Activated T-helper 17 cell treated with anti-CD3 and anti-CD28 coated beads, Interleukin-2, amount 50 U/mL, for 72 hours (primary cell): ENCODE data around the gene EXOSC5. TPM values are rescaled to one million over a fixed set of nuclear protein-coding genes. Genes with fewer than 3 reads are reported as not detected.
"Not testable (repeated sequence)": the region's sequence is repeated elsewhere in the genome, so short reads cannot be mapped to it uniquely, and the experiment has no call there.

ENCODE experiments used
- ATAC-seq: fragments of 150-1000 bp; cut with Tn5 transposase; replicated peaks from 2 replicates; pipeline ENCODE4 v1.10.0; 2021; ENCODE audit warnings: mild to moderate bottlenecking, moderate library complexity
- H3K27ac Mint-ChIP-seq: one replicate; pipeline ENCODE4 v1.8.0; 2022; ENCODE audit warnings: mixed read lengths
- H3K27me3 Mint-ChIP-seq: one replicate; pipeline ENCODE4 v1.8.0; 2022; ENCODE audit warnings: mixed read lengths
- H3K36me3 Mint-ChIP-seq: one replicate; pipeline ENCODE4 v1.8.0; 2022; ENCODE audit warnings: low read depth, mild to moderate bottlenecking, mixed read lengths
- H3K4me1 Mint-ChIP-seq: one replicate; pipeline ENCODE4 v1.8.0; 2022; ENCODE audit warnings: mixed read lengths
- H3K4me3 Mint-ChIP-seq: one replicate; pipeline ENCODE4 v1.8.0; 2022; ENCODE audit warnings: mild to moderate bottlenecking, mixed read lengths
- H3K9me3 Mint-ChIP-seq: one replicate; pipeline ENCODE4 v1.8.0; 2022; ENCODE audit warnings: mixed read lengths
- total RNA-seq, 2 donors: library from RNA; stranded (reverse); gene quantifications; one replicate each; pipeline ENCODE4 v1.2.3, GENCODE V29; 2022

Gene EXOSC5
- total RNA-seq, 2 donors from 2014 or later: 33.0 to 58.7 TPM

- Mint-ChIP-seq H3K4me3 (no peak overlapping the region), H3K27me3 (no peaks in the 10 kb centered on the region), H3K27ac (no peak overlapping the region), H3K9me3 (no peaks in the 10 kb centered on the region), H3K4me1 (no peaks in the 10 kb centered on the region), H3K36me3 (peaks cover 74% of the 10 kb centered on the region)
- no peak for ATAC-seq
Measured at GRCh38 chr19:41420101-41420880, 23.1 kb upstream of the EXOSC5 start.

- Mint-ChIP-seq H3K4me1 (no peaks in the 10 kb centered on the region), H3K36me3 (peaks cover 88% of the 10 kb centered on the region), H3K9me3 (no peaks in the 10 kb centered on the region), H3K27ac (no peak overlapping the region), H3K27me3 (no peaks in the 10 kb centered on the region), H3K4me3 (no peak overlapping the region)
- ATAC-seq: no peak
Measured at GRCh38 chr19:41416194-41416674, 19.1 kb upstream of the EXOSC5 start.

- no peak overlapping the region for H3K27ac Mint-ChIP-seq
- no peaks in the 10 kb centered on the region for H3K9me3 Mint-ChIP-seq
- no peaks in the 10 kb centered on the region for H3K4me1 Mint-ChIP-seq
- no peaks in the 10 kb centered on the region for H3K27me3 Mint-ChIP-seq
- peaks cover 85% of the 10 kb centered on the region for H3K36me3 Mint-ChIP-seq
- ATAC-seq: no peak
- no peak overlapping the region for H3K4me3 Mint-ChIP-seq
Measured at GRCh38 chr19:41415154-41415571, 18.0 kb upstream of the EXOSC5 start.

GRCh38 chr19:41414461-41414860, 17.3 kb upstream of the EXOSC5 start:
- no peak overlapping the region for H3K4me3 Mint-ChIP-seq
- H3K27me3 Mint-ChIP-seq: no peaks in the 10 kb centered on the region
- H3K9me3 Mint-ChIP-seq: no peaks in the 10 kb centered on the region
- no peak for ATAC-seq
- peaks cover 1% of the 10 kb centered on the region for H3K4me1 Mint-ChIP-seq
- no peak overlapping the region for H3K27ac Mint-ChIP-seq
- H3K36me3 Mint-ChIP-seq: peaks cover 83% of the 10 kb centered on the region

GRCh38 chr19:41413947-41414346, 16.8 kb upstream of the EXOSC5 start:
- no peak for ATAC-seq
- no peak overlapping the region for H3K27ac Mint-ChIP-seq
- H3K4me1 Mint-ChIP-seq: peaks cover 6% of the 10 kb centered on the region
- peaks cover 77% of the 10 kb centered on the region for H3K36me3 Mint-ChIP-seq
- no peak overlapping the region for H3K4me3 Mint-ChIP-seq
- H3K27me3 Mint-ChIP-seq: no peaks in the 10 kb centered on the region
- no peaks in the 10 kb centered on the region for H3K9me3 Mint-ChIP-seq

- H3K9me3 Mint-ChIP-seq: no peaks in the 10 kb centered on the region
- no peak for ATAC-seq
- no peak overlapping the region for H3K27ac Mint-ChIP-seq
- H3K27me3 Mint-ChIP-seq: no peaks in the 10 kb centered on the region
- no peak overlapping the region for H3K4me3 Mint-ChIP-seq
- peaks cover 8% of the 10 kb centered on the region for H3K4me1 Mint-ChIP-seq
- H3K36me3 Mint-ChIP-seq: peaks cover 68% of the 10 kb centered on the region
Measured at GRCh38 chr19:41412953-41413352, 15.8 kb upstream of the EXOSC5 start.

GRCh38 chr19:41411968-41412265, 14.8 kb upstream of the EXOSC5 start:
- H3K27ac Mint-ChIP-seq: no peak overlapping the region
- H3K36me3 Mint-ChIP-seq: peaks cover 58% of the 10 kb centered on the region
- no peak for ATAC-seq
- no peaks in the 10 kb centered on the region for H3K9me3 Mint-ChIP-seq
- H3K4me3 Mint-ChIP-seq: no peak overlapping the region
- H3K27me3 Mint-ChIP-seq: no peaks in the 10 kb centered on the region
- peaks cover 8% of the 10 kb centered on the region for H3K4me1 Mint-ChIP-seq

GRCh38 chr19:41411100-41411967, 14.2 kb upstream of the EXOSC5 start:
- H3K4me1 Mint-ChIP-seq: peaks cover 8% of the 10 kb centered on the region
- H3K27ac Mint-ChIP-seq: no peak overlapping the region
- ATAC-seq: no peak
- H3K9me3 Mint-ChIP-seq: no peaks in the 10 kb centered on the region
- peaks cover 55% of the 10 kb centered on the region for H3K36me3 Mint-ChIP-seq
- H3K27me3 Mint-ChIP-seq: no peaks in the 10 kb centered on the region
- no peak overlapping the region for H3K4me3 Mint-ChIP-seq

- Mint-ChIP-seq H3K4me1 (peaks cover 8% of the 10 kb centered on the region), H3K4me3 (no peak overlapping the region), H3K27me3 (no peaks in the 10 kb centered on the region), H3K27ac (no peak overlapping the region), H3K36me3 (peaks cover 47% of the 10 kb centered on the region), H3K9me3 (no peaks in the 10 kb centered on the region)
- ATAC-seq: no peak
Measured at GRCh38 chr19:41410336-41411054, 13.3 kb upstream of the EXOSC5 start.

- Mint-ChIP-seq H3K4me1 (peaks cover 8% of the 10 kb centered on the region), H3K27me3 (no peaks in the 10 kb centered on the region), H3K9me3 (no peaks in the 10 kb centered on the region), H3K4me3 (no peak overlapping the region), H3K27ac (no peak overlapping the region), H3K36me3 (peaks cover 35% of the 10 kb centered on the region)
- ATAC-seq: no peak
Measured at GRCh38 chr19:41409288-41409687, 12.1 kb upstream of the EXOSC5 start.

- not testable (repeated sequence) for H3K9me3 Mint-ChIP-seq, H3K4me3 Mint-ChIP-seq, ATAC-seq, H3K27ac Mint-ChIP-seq, H3K27me3 Mint-ChIP-seq, H3K4me1 Mint-ChIP-seq
- peaks cover 30% of the 10 kb centered on the region for H3K36me3 Mint-ChIP-seq
Measured at GRCh38 chr19:41408846-41409245, 11.7 kb upstream of the EXOSC5 start.

- Mint-ChIP-seq H3K27ac (no peak overlapping the region), H3K36me3 (peaks cover 25% of the 10 kb centered on the region), H3K9me3 (no peaks in the 10 kb centered on the region), H3K4me3 (no peak overlapping the region), H3K27me3 (no peaks in the 10 kb centered on the region), H3K4me1 (peaks cover 8% of the 10 kb centered on the region)
- no peak for ATAC-seq
Measured at GRCh38 chr19:41408256-41408655, 11.1 kb upstream of the EXOSC5 start.

GRCh38 chr19:41407271-41407670, 10.1 kb upstream of the EXOSC5 start:
- Mint-ChIP-seq H3K9me3 (no peaks in the 10 kb centered on the region), H3K4me1 (peaks cover 8% of the 10 kb centered on the region), H3K27ac (no peak overlapping the region), H3K27me3 (no peaks in the 10 kb centered on the region), H3K4me3 (no peak overlapping the region), H3K36me3 (peaks cover 18% of the 10 kb centered on the region)
- no peak for ATAC-seq

GRCh38 chr19:41405776-41406175, 8.6 kb upstream of the EXOSC5 start:
- no peak overlapping the region for H3K27ac Mint-ChIP-seq
- H3K4me1 Mint-ChIP-seq: peaks cover 8% of the 10 kb centered on the region
- no peak for ATAC-seq
- H3K36me3 Mint-ChIP-seq: peaks cover 18% of the 10 kb centered on the region
- no peaks in the 10 kb centered on the region for H3K27me3 Mint-ChIP-seq
- H3K9me3 Mint-ChIP-seq: no peaks in the 10 kb centered on the region
- H3K4me3 Mint-ChIP-seq: no peak overlapping the region
